Natural killer cell treated with Interleukin-12 subunit alpha and Interleukin-12 subunit beta and Interleukin-15 and Interleukin-18, amount 100 ng/mL, for 72 hours (primary cell): ENCODE results near the gene NR3C2. TPM values are rescaled to one million over a fixed set of nuclear protein-coding genes. Genes with fewer than 3 reads are reported as not detected.

ENCODE experiments used
- ATAC-seq, 2 donors: fragments of 150-1000 bp; cut with Tn5 transposase in 1 of 2; sonication (Bioruptor Pico), chemical (Tn5 transposase) in 1 of 2; 2 replicates each; pipeline ENCODE4 v1.10.0; 2021
- DNase-seq: peaks from one replicate; pipeline ENCODE4 v3.0.0; 2022; ENCODE audit warnings: low spot score
- H3K27ac Mint-ChIP-seq, 2 donors: 1 replicate in 1 of 2; 2 replicates in 1 of 2; pipeline ENCODE4 v1.8.0; 2022; ENCODE audit warnings: mixed read lengths in 2 of 2, mild to moderate bottlenecking in 1 of 2, moderate library complexity in 1 of 2
- H3K27me3 Mint-ChIP-seq, 2 donors: 1 replicate in 1 of 2; 2 replicates in 1 of 2; pipeline ENCODE4 v1.8.0; 2022; ENCODE audit warnings: mixed read lengths in 2 of 2
- H3K36me3 Mint-ChIP-seq: one replicate; pipeline ENCODE4 v1.8.0; 2022; ENCODE audit warnings: mixed read lengths
- H3K4me1 Mint-ChIP-seq, 2 donors: 1 replicate in 1 of 2; 2 replicates in 1 of 2; pipeline ENCODE4 v1.8.0; 2022; ENCODE audit warnings: low read depth in 2 of 2, mixed read lengths in 2 of 2, mild to moderate bottlenecking in 1 of 2
- H3K4me3 Mint-ChIP-seq: one replicate; pipeline ENCODE4 v1.8.0; 2022; ENCODE audit warnings: mixed read lengths
- H3K9me3 Mint-ChIP-seq: 2 replicates; pipeline ENCODE4 v1.8.0; 2022; ENCODE audit warnings: mixed read lengths
- total RNA-seq, 2 donors: library from RNA; stranded (reverse); gene quantifications; one replicate each; pipeline ENCODE4 v1.2.3, GENCODE V29; 2022

Gene NR3C2
- total RNA-seq, 2 donors from 2014 or later, result 1.5 to 2.4 TPM

DNA sequence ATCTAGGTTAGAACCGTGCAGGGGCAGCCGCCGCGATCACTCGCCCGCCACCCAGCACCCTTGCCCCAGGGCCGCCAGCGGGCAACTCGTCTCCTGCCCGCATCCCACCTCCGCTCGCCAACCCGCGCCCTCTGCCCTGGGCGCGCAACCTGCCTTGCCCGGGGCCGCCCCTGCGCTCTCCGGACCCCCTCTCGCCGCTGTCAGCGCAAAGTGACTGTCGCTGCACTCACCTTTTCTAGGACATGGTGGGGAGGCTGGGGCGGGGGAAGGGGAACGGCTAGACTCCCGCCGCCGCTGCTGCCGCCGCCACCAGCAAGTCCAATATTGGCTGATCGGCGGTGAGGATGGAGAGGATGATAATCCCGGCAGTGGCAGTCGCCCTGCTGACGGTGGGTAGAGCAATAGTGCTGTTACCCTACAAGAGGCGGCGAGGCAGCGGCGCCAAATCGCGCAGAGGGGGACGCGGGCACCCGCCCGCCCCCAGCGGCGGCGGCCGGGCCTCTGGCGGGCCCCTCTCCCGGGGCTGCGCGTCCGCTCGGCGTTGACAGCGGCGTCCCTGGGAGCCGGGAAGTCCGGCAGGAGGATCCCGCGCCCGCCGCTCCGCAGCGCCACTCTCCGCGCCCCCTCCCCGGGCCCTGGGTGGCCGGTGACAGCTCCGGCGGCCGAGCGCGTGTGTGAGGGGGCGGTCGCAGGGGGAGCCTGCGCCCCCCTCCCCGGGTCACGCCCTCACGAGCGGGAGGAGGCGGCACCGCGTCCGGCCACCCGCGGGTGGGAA is 2.3 kb upstream of the NR3C2 start:
- DNase-seq (no peak), ATAC-seq (no peak)
- Mint-ChIP-seq H3K4me1 (peaks cover 16 to 21% of the 10 kb centered on the region in 2 donors), H3K27me3 (peaks cover 16 to 31% of the 10 kb centered on the region in 2 donors), H3K36me3 (no peaks in the 10 kb centered on the region), H3K4me3 (peak overlapping the region; percentile 93), H3K27ac (no peak overlapping the region), H3K9me3 (no peaks in the 10 kb centered on the region)

DNA sequence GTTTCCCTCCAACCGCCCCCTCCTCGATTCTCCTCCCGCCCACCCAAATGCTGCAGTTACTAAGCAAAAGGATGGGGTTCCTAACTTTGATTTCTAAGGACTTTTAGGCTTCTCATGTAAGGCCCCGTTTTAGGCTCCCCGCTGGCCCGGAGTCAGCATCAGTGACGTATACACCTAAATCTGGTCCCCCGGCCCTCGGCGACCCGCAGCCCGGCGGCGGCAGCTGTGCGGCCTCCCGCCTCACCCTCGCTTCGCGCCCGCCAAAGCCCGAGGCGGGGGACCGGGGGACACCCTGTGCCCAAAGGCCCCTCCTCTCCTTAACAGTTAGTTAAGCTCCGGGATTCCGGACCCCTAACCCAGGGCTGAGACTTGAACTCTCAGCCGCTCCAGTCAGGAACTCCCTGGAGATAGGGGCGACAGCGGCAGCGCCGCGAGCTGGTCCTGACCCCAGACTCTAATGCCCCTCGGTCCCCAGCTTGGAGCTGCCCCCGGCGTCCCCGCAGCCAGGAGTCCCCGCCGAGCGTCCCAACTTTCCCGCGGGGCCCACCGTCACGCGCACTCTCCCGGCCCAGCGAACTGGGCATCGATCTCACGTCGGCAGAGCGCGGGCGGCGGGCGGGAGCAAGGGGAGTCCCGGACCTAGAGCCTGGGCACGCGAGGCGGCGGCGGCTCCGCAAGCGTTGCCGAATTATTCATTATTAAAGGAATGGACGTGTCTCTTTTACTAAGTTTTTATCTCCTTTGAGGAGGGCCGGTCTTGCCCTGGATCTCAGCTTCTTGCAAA is 1.5 kb upstream of the NR3C2 start:
- H3K9me3 Mint-ChIP-seq, result no peaks in the 10 kb centered on the region
- no peak for DNase-seq
- H3K27me3 Mint-ChIP-seq, result peaks cover 21 to 36% of the 10 kb centered on the region in 2 donors
- no peaks in the 10 kb centered on the region for H3K36me3 Mint-ChIP-seq
- no peak overlapping the region for H3K27ac Mint-ChIP-seq
- H3K4me3 Mint-ChIP-seq, result peak overlapping the region; percentile 93
- H3K4me1 Mint-ChIP-seq, result peaks cover 16 to 21% of the 10 kb centered on the region in 2 donors
- ATAC-seq, result no peak

DNA sequence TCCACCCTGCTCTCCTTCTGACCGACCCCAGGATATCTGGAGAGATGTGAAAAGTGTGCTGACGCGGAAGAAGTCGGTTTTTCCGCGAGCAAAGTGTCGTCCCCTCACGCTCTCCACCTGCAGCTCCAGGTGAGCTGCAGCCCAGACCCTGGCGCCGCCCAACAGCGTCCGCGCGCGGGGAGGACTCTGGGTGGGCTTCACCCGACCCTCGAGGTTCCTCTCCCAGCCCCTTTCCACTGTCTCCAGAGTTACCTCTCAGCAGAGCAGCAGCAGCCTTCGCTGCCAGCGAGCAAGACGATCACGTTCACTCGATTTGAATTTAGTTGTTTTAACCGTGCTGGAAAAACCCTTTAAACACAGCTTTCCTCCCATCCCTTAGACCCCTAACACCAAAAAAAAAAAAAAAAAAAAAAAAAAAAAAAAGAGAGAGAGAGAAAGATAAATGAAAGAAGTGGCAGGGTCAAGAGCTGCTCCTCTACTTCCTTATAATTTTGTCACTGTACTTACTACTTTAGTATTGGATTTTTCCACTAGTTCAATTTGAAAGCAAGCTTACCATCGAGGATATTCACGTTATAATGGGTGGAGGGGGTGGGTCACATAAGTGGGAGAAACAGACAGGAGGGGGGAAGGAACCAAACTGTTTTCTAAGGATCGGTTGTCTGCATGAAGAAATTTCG is 758 bp upstream of the NR3C2 start:
- DNase-seq, result no peak
- Mint-ChIP-seq H3K4me3 (peak overlapping the region; percentile 93), H3K36me3 (no peaks in the 10 kb centered on the region), H3K4me1 (peaks cover 16 to 21% of the 10 kb centered on the region in 2 donors), H3K27me3 (peaks cover 23 to 42% of the 10 kb centered on the region in 2 donors), H3K9me3 (no peaks in the 10 kb centered on the region), H3K27ac (peak overlapping the region; percentile 64 to 79)
- ATAC-seq, result no peak

- Mint-ChIP-seq H3K9me3 (no peaks in the 10 kb centered on the region), H3K4me1 (peaks cover 16 to 21% of the 10 kb centered on the region in 2 donors), H3K27ac (no peak overlapping the region), H3K4me3 (peak overlapping the region; percentile 93), H3K27me3 (peaks cover 28 to 36% of the 10 kb centered on the region in 2 donors), H3K36me3 (no peaks in the 10 kb centered on the region)
- DNase-seq (no peak), ATAC-seq (no peak)
Measured at GRCh38 chr4:148441624-148441985, 609 bp downstream of the NR3C2 start.

DNA sequence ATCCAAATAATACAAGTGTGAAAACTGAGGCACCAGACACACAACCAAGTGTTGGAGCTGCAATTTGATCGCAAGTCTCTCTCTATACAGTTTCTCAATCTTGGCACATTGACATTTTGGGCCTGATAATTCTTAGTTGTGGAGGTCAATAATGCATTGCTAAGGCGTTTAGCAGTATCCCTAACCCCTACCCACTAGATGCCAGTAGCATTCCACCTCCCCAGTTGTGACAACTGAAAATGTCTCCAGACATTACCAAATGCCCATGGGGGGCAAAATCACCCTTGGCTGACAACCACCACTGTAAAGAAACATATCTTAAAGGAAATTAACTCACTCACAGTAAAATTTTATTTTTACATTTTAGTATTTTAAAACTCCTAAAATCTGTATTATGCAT is 4.2 kb downstream of the NR3C2 start:
- Mint-ChIP-seq H3K27ac (no peak overlapping the region), H3K9me3 (no peaks in the 10 kb centered on the region), H3K4me1 (peaks cover 13 to 22% of the 10 kb centered on the region in 2 donors), H3K27me3 (peaks cover 22 to 34% of the 10 kb centered on the region in 2 donors), H3K36me3 (no peaks in the 10 kb centered on the region), H3K4me3 (no peak overlapping the region)
- DNase-seq (no peak), ATAC-seq (no peak)

GRCh38 chr4:148437439-148437838 is 4.8 kb downstream of the NR3C2 start:
- H3K27ac Mint-ChIP-seq, result no peak overlapping the region
- DNase-seq (no peak), ATAC-seq (no peak)
- no peaks in the 10 kb centered on the region for H3K36me3 Mint-ChIP-seq
- no peak overlapping the region for H3K4me3 Mint-ChIP-seq
- peaks cover 25 to 34% of the 10 kb centered on the region in 2 donors for H3K27me3 Mint-ChIP-seq
- H3K9me3 Mint-ChIP-seq, result no peaks in the 10 kb centered on the region
- peaks cover 8 to 22% of the 10 kb centered on the region in 2 donors for H3K4me1 Mint-ChIP-seq

DNA sequence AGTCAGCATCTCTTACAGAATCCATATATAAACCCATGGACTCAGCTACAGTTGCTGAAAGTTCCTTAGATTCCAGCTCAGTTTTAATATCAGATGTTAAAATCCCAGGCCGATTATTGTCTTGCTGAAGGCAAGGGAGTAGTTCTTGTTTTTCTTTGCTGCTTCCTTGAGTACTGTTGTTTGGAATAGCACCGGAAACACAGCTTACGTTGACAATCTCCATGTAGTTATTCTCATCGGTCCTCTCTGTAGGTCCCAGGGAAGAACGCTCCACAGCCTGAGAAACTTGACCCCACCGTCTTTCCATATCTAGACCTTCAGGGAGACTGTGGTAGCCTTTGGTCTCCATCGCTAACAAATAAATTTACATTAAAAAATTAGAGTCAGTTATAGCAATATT is 5.7 kb downstream of the NR3C2 start:
- Mint-ChIP-seq H3K27me3 (peaks cover 28 to 33% of the 10 kb centered on the region in 2 donors), H3K4me3 (no peak overlapping the region), H3K9me3 (no peaks in the 10 kb centered on the region), H3K4me1 (peaks cover 4 to 16% of the 10 kb centered on the region in 2 donors), H3K27ac (no peak overlapping the region), H3K36me3 (no peaks in the 10 kb centered on the region)
- DNase-seq (no peak), ATAC-seq (no peak)

GRCh38 chr4:148435654-148436406 is 6.4 kb downstream of the NR3C2 start:
- DNase-seq, result no peak
- no peaks in the 10 kb centered on the region for H3K36me3 Mint-ChIP-seq
- H3K9me3 Mint-ChIP-seq, result no peaks in the 10 kb centered on the region
- no peak overlapping the region for H3K4me3 Mint-ChIP-seq
- ATAC-seq, result peak in 1 of 2 donors; percentile 40
- H3K27me3 Mint-ChIP-seq, result peaks cover 25 to 26% of the 10 kb centered on the region in 2 donors
- peaks cover 1 to 9% of the 10 kb centered on the region in 2 donors for H3K4me1 Mint-ChIP-seq
- H3K27ac Mint-ChIP-seq, result no peak overlapping the region

GRCh38 chr4:148434075-148434773 is 8.0 kb downstream of the NR3C2 start:
- Mint-ChIP-seq H3K4me1 (peaks cover 0 to 9% of the 10 kb centered on the region in 2 donors), H3K9me3 (no peaks in the 10 kb centered on the region), H3K27me3 (peaks cover 19 to 22% of the 10 kb centered on the region in 2 donors), H3K27ac (no peak overlapping the region), H3K4me3 (peak overlapping the region; percentile 23), H3K36me3 (no peaks in the 10 kb centered on the region)
- DNase-seq (no peak), ATAC-seq (peak; percentile 65 to 70)

DNA sequence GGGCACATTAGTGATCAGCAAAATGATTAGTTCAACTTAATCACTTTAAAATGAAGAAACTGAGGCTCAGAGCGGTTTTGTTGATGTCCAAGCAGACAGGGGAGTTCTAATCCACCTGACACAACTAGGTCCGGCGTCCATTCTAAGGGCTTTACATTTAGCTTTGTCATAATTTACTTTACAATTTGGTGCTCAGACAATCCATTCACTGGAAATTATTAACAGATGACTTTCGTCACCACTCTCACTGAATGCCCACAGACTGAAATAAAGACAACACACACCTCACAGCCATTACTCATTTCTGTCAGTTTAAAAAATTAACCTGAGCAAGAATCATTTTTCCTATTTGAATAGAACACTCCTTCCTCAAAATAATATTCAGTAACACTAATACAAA is 10.8 kb downstream of the NR3C2 start:
- no peaks in the 10 kb centered on the region for H3K36me3 Mint-ChIP-seq
- DNase-seq (no peak), ATAC-seq (no peak)
- no peaks in the 10 kb centered on the region for H3K9me3 Mint-ChIP-seq
- H3K27me3 Mint-ChIP-seq, result peaks cover 25 to 32% of the 10 kb centered on the region in 2 donors
- no peak overlapping the region for H3K27ac Mint-ChIP-seq
- H3K4me1 Mint-ChIP-seq, result peaks cover 3 to 9% of the 10 kb centered on the region in 2 donors
- H3K4me3 Mint-ChIP-seq, result no peak overlapping the region

DNA sequence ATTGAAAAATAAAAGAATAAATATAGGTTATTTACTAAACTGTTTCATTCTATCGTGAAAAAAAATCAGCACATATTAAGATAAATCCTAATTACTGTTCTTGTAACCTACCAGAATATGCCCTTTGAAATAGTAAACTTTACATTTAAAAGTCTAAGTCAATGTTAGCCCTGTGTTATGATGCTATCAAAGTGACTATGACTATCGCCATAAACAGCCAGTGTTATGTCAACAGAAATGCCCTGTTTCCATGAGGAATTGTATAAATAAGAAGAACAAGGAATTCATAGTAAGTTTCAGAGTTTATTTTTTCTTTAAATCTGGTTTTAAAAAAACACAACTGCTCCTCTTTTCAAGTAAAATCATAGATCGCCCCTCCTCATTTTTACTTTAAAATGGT is 11.4 kb downstream of the NR3C2 start:
- ATAC-seq, result no peak
- peaks cover 3 to 9% of the 10 kb centered on the region in 2 donors for H3K4me1 Mint-ChIP-seq

GRCh38 chr4:148429206-148429605 is 13.0 kb downstream of the NR3C2 start:
- H3K36me3 Mint-ChIP-seq, result no peaks in the 10 kb centered on the region
- peaks cover 6% of the 10 kb centered on the region in 2 donors for H3K4me1 Mint-ChIP-seq
- peaks cover 31 to 33% of the 10 kb centered on the region in 2 donors for H3K27me3 Mint-ChIP-seq
- H3K9me3 Mint-ChIP-seq, result no peaks in the 10 kb centered on the region
- H3K4me3 Mint-ChIP-seq, result no peak overlapping the region
- DNase-seq (no peak), ATAC-seq (no peak)
- H3K27ac Mint-ChIP-seq, result no peak overlapping the region

More for the DNA sequence above, 11.4 kb downstream of the NR3C2 start:
- Mint-ChIP-seq H3K36me3 (no peaks in the 10 kb centered on the region), H3K27me3 (peaks cover 29 to 34% of the 10 kb centered on the region in 2 donors), H3K9me3 (no peaks in the 10 kb centered on the region), H3K4me3 (no peak overlapping the region), H3K27ac (no peak overlapping the region)
- no peak for DNase-seq

DNA sequence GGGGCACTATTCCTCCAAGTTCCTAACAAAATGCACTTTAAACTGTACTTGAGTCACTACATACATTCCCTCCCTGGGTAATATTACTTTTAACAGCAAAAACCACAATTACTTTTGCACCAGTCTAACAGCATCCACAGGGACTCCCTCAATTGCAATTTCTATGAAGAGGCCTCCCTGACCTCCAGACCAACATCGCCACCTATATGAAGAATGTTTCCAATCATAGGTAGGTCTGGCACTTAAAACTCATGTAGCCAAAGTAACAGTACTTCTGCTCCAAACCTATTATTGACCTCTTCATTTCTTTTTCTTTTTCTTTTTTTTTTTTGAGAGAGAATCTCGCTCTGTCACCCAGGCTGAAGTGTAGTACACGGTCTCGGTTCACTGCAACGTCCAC is 15.6 kb downstream of the NR3C2 start:
- Mint-ChIP-seq H3K4me3 (no peak overlapping the region), H3K27ac (no peak overlapping the region), H3K4me1 (peaks cover 5 to 6% of the 10 kb centered on the region in 2 donors), H3K27me3 (peaks cover 29 to 42% of the 10 kb centered on the region in 2 donors), H3K36me3 (no peaks in the 10 kb centered on the region), H3K9me3 (no peaks in the 10 kb centered on the region)
- ATAC-seq, result no peak
- DNase-seq, result no peak
